Limb (tissue), 2 donors: ENCODE results near the gene SYNRG.
"Not testable (repeated sequence)": the region's sequence is repeated elsewhere in the genome, so short reads cannot be mapped to it uniquely, and the experiment has no call there.

Experiments used
- DNase-seq, 2 donors: peaks; one replicate each; pipeline ENCODE4 v3.0.0-alpha.2; 2016; ENCODE audit errors: extremely low spot score in 2 of 2

The SYNRG gene

GRCh38 chr17:37609170-37610040 is at the start of gene SYNRG:
TSS of gene SYNRG (minus strand) at chr17:37609418. CDS start at chr17:37609355, 63 bp downstream.
- peak; percentile 95 to 98 for DNase-seq

DNA sequence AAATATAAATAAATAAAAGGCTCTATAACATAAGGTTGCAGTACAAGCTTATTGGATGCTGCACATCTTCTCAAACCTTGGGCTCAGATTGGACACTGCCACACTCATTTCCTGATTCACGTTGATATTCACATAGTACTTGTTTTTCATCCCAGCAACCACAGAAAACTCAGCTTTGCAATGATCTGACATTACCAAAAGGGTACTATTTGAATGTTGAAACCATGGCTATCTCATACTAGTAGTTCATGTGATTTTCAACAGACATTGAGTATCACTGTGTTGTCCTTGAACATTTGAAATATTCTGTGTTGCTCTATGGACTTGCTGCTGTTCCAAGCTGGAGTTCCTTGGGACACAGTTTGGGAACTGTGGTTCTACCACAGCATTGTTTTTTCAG is 48.0 kb upstream of the SYNRG start:
- no peak for DNase-seq

- no peak for DNase-seq
These were observed 42.6 kb upstream of the SYNRG start for GRCh38 chr17:37651849-37652248.

DNA sequence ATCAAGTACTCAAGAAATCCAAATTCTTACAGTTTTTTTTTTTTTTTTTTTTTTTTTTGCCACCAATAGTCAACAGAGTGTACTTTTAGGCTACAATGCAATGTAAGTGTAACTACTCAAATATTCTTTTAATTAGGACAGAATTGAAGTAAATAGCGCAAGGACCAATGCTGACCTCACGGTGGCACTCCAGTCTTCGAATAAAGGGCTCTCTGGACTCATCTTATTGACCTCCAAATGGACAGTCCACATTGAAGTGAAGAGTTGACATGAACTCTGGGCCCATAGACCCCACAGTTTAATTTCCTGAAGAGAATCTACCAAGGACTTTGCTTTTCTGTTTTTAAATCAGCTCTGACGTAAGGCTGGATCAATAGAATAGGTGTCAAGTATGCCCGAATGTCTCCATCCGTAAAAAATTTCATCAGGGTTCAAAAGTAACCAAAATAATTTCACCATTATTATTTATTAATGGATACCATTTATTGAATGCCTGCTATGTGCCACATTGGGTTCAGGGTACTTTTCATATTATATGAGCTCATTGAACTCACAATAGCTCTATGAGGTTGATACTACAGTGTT is 41.3 kb upstream of the SYNRG start:
- DNase-seq, result no peak

GRCh38 chr17:37648555-37648954 is 39.3 kb upstream of the SYNRG start:
- no peak for DNase-seq

DNA sequence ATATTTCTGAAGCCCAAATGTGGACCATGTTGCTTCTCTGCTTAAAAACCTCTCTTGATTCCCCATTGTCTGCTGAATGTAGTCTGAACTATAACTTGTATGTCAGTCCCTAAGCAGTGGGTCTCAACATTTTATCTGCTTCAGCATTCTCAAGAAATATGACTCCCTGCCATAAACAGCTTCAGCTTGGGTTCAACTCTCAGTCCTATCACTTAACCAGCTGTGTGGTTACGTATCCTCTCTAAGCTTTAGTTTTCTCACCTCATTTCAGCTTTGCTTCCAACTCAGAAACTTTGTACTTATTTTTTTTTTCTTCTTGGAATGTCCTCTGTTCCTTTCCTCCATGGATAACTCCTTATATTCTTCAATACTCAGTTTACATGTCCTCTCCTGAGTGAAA is 38.6 kb upstream of the SYNRG start:
- DNase-seq, result no peak

GRCh38 chr17:37643869-37644268 is 34.7 kb upstream of the SYNRG start:
- no peak for DNase-seq

DNA sequence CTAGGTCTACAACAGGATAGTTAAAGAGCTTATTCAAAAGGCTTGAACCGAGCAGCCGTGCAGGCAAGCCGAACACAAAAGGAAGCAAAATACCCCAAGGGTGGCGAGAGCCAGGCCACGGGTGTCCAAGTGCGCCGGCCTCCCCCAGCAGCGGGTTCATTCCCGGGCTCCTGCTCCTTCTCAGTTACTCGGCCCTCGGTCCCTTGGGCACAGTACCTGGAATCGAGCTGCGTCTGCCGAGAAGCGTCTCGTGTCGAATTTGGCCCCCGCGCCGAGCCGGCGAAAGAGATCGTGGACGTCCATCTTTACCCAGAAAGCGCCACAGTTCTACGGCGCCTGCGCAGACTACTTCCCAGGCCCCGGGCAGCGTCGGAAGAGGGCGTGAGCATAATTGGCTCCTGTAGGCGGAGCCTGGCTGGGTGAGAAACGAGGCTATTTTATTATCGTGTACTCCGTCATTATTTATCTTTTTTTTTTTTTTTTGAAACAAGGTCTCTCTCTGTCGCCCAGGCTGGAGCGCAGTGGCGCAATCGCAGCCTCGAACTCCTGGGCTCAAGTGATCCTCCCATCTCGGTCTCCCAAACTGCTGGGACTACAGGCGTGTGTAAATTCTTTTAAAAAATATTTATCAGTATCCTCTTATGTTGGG is 34.0 kb upstream of the SYNRG start, which contains the start of gene DDX52:
Gene DDX52, minus strand, starts transcription at position 329 of the 649 bp plus-strand sequence. Its CDS starts 26 bp downstream, at position 303.
- DNase-seq, result peak; percentile 91 to 96

GRCh38 chr17:37642681-37643080 is 33.5 kb upstream of the SYNRG start:
- DNase-seq, result peak; percentile 3 to 25

- no peak for DNase-seq
These were observed 30.8 kb upstream of the SYNRG start for GRCh38 chr17:37640015-37640414.

DNA sequence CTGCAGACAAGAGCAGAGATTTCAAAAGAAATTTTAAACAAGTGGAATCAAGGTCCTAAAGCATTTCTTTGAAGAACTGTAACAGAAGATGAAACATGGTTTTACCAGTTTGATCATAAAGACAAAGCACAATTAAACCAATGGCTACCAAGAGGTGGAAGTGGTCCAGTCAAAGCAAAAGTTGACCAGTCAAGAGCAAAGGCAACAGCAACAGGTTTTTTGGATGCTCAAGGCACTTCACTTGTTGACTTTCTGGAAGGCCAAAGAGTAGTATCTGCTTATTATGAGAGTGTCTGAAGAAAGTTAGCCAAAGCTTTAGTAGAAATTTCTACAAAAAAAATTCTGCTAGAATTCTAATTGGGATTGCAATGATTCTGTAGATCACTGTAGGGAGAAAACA is 28.7 kb upstream of the SYNRG start:
- no peak for DNase-seq

GRCh38 chr17:37616430-37616829 is 7.2 kb upstream of the SYNRG start:
- not testable (repeated sequence) for DNase-seq

DNA sequence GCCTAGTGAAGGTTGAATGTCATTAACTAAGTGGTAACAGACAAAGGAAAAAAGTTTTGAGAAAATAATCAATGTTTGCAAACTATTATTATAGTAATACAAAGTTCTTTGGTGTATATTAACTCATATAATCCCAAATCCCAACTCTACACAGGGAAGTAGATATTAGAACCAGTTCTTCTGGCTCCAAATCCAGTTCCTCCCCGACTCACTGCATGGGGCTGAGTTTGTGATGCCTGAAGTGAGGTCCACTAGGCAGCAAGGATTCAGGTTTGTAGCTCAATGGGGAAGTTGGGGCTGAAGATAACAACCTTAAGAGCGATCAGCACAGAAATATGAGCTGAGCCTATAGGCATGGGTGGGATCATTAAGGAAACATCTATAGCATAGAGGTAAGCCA is 5.6 kb upstream of the SYNRG start:
- DNase-seq, result no peak

- no peak for DNase-seq
These were observed 5.2 kb upstream of the SYNRG start for GRCh38 chr17:37614391-37614790.

- no peak for DNase-seq
These were observed 1.8 kb upstream of the SYNRG start for GRCh38 chr17:37610971-37611370.

DNA sequence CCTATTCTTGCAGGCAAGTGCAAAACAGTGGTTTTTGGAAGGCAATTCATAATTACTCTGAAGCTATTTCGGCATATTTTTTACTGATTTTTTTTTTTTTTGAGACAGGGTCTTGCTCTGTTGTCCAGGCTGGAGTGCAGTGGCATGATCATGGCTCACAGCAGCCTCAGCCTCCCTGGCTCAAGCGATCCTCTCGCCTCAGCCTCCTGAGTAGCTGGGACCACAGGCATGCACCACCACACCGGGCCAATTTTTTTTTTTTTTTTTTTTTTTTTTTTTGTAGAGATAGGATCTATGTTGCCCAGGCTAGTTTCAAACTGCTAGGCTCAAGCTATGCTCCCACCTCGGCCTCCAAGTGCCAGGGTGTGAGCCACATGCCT is 813 bp upstream of the SYNRG start:
- not testable (repeated sequence) for DNase-seq

DNA sequence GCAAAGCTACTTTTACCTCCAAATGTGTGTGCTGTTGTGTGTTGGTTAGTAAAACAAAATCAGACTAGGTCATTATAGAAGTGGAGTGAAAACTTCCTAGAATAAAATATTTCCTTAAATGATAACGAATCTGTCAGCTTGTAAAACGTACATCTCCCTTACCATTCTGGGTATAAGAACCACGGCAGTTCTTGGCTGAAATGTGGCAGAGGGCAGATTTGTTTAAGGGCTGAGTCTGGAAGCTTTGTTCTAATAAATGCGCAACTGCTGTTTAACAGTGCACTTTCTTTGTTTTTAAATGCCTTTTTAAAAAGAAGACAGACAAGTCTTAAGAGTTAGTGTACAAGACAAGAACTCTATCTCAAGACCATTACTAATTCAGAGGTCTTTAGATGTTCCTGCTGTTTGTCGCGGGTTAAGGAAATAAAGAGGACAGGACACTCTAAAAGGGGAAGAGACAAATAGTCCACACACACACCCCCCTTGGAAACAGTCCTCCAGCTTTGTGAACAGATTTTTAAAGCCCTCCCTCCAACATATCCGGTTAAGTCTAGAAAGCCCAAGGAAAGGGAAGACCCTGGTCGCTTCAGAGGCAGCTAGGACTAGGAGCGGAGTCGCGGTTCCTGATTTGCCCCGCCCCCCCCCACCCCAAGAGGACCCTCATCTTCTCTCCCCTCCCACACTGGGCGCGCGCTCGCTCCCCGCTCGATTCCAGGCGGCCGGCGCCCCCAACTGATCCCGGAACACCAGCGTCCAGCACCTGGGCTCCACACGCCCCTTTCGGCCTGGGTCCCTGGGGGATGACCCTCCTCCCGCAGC is 658 bp downstream of the SYNRG start:
- peak in 1 of 2 donors; percentile 61 for DNase-seq

DNA sequence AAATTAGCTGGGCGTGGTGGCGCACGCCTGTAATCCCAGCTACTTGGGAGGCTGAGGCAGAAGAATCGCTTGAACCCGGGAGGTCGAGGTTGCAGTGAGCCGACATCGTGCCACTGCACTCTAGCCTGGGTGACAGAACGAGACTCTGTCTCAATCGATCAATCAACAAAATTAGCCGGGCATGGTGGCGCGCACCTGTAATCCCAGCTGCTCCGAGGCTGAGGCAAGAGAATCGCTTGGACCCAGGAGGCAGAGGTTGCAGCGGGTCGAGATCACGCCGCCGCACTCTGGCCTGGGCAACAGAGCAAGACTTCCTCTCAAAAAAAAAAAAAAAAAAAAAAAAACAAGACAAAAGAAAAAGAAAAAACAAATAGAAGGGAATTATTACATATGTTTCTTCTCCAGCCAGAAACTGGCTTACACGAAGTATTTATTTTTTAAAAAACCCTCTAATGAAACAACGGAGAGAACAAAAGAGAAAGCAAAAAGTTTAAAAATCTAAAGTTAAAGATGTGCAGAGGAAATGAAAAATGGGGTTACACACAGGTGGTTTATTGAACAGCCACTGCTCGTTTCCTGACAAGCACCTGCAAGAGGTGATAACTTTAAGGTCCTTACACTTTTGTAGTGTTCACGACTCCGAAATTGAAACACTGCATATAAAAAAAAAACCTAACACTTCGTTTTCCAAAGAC is 1.4 kb downstream of the SYNRG start:
- no peak for DNase-seq

GRCh38 chr17:37605813-37606505 is 3.3 kb downstream of the SYNRG start:
- no peak for DNase-seq

GRCh38 chr17:37605081-37605480 is 4.1 kb downstream of the SYNRG start:
- DNase-seq, result no peak
